ENCODE measurements around the gene NID1. TPM values are rescaled to one million over a fixed set of nuclear protein-coding genes. Genes with fewer than 3 reads are reported as not detected.

The NID1 gene
- polyA plus RNA-seq, 1 donor from 2014 or later = 0.04 TPM

DNA sequence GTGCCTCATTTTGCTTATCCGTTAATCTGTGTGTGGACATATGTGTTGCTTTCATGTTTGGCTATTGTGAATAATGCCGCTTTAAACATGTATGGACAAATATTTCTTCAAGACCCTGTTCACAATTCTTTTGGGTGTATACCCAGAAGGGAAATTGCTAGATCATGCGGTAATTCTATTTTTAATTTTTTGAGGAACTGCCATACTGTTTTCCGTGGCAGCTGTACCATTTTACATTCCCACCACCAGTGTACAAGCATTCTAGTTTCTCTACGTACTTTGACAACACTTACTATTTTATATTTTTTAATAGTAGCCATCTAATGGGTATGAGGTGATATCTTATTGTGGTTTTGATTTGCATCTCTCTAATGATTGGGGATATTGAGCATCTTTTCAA lies 7.1 kb upstream of the NID1 start:
- H3K36me3 ChIP-seq (ENCODE audit: insufficient read depth, low read length) = no peaks in the 10 kb centered on the region
- H4K20me1 ChIP-seq (ENCODE audit: insufficient read depth) = no peaks in the 10 kb centered on the region
- H3F3A ChIP-seq (ENCODE audit: insufficient read depth, low read length, poor library complexity, severe bottlenecking) = no peaks in the 10 kb centered on the region
- H3K4me3 ChIP-seq (ENCODE audit: low read length) = no peak overlapping the region
- H3K9me2 ChIP-seq (ENCODE audit: insufficient read depth, low read length) = no peaks in the 10 kb centered on the region
- peaks cover 3% of the 10 kb centered on the region for H3K27me3 ChIP-seq (ENCODE audit: insufficient read depth, low read depth, low read length)
- H2AFZ ChIP-seq (ENCODE audit: low read depth, low read length) = no peak overlapping the region
- TF ChIP-seq POLR2AphosphoS5 (IDR thresholded peaks at IDR 0.05) (no peak), TAF1 (IDR thresholded peaks at IDR 0.05; ENCODE audit: low read depth) (no peak), EZH2 (IDR thresholded peaks at IDR 0.05; ENCODE audit: borderline replicate concordance, insufficient read depth, low read length, poor library complexity, severe bottlenecking) (no peak), SMC3 (conservative IDR thresholded peaks at IDR 0.05; ENCODE audit: poor library complexity) (no peak), EP300 (conservative IDR thresholded peaks at IDR 0.05; ENCODE audit: poor library complexity, severe bottlenecking) (no peak), RAD21 (conservative IDR thresholded peaks at IDR 0.05) (no peak)
- TF ChIP-seq, protein P1, sequence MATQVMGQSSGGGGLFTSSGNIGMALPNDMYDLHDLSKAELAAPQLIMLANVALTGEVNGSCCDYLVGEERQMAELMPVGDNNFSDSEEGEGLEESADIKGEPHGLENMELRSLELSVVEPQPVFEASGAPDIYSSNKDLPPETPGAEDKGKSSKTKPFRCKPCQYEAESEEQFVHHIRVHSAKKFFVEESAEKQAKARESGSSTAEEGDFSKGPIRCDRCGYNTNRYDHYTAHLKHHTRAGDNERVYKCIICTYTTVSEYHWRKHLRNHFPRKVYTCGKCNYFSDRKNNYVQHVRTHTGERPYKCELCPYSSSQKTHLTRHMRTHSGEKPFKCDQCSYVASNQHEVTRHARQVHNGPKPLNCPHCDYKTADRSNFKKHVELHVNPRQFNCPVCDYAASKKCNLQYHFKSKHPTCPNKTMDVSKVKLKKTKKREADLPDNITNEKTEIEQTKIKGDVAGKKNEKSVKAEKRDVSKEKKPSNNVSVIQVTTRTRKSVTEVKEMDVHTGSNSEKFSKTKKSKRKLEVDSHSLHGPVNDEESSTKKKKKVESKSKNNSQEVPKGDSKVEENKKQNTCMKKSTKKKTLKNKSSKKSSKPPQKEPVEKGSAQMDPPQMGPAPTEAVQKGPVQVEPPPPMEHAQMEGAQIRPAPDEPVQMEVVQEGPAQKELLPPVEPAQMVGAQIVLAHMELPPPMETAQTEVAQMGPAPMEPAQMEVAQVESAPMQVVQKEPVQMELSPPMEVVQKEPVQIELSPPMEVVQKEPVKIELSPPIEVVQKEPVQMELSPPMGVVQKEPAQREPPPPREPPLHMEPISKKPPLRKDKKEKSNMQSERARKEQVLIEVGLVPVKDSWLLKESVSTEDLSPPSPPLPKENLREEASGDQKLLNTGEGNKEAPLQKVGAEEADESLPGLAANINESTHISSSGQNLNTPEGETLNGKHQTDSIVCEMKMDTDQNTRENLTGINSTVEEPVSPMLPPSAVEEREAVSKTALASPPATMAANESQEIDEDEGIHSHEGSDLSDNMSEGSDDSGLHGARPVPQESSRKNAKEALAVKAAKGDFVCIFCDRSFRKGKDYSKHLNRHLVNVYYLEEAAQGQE (IDR thresholded peaks at IDR 0.05; ENCODE audit: borderline replicate concordance) = no peak
- TF ChIP-seq, protein P2, sequence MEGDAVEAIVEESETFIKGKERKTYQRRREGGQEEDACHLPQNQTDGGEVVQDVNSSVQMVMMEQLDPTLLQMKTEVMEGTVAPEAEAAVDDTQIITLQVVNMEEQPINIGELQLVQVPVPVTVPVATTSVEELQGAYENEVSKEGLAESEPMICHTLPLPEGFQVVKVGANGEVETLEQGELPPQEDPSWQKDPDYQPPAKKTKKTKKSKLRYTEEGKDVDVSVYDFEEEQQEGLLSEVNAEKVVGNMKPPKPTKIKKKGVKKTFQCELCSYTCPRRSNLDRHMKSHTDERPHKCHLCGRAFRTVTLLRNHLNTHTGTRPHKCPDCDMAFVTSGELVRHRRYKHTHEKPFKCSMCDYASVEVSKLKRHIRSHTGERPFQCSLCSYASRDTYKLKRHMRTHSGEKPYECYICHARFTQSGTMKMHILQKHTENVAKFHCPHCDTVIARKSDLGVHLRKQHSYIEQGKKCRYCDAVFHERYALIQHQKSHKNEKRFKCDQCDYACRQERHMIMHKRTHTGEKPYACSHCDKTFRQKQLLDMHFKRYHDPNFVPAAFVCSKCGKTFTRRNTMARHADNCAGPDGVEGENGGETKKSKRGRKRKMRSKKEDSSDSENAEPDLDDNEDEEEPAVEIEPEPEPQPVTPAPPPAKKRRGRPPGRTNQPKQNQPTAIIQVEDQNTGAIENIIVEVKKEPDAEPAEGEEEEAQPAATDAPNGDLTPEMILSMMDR (IDR thresholded peaks at IDR 0.05; ENCODE audit: poor library complexity, severe bottlenecking) = no peak
- H3K9me3 ChIP-seq (ENCODE audit: low read length) = no peaks in the 10 kb centered on the region
- H3K79me2 ChIP-seq (replicated peaks; ENCODE audit: insufficient read depth, low read length) = no peaks in the 10 kb centered on the region
- no peak overlapping the region for H3K9ac ChIP-seq (ENCODE audit: low read length)
- no peak overlapping the region for H3K4me2 ChIP-seq (ENCODE audit: low read length)
- H3K27ac ChIP-seq (ENCODE audit: low read length) = no peak overlapping the region

DNA sequence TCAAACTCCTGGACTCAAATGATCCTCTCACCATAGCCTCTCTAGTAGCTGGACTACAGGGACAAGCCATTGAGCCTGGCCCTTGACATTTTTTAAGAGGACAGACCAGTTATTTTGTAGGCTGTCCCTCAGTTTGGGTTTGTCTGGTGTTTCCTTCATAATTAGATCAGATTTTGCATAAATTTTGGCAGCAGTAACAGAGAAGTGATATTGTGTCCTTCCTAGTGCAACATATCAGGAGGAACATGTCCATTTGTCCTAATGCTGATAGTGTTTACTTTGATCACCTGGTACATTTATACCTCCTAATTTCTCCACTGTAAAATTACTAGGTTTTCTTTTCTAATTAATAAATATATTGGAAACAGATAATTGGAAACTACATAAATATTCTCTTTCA lies 5.9 kb upstream of the NID1 start:
- Histone ChIP-seq H3F3A (ENCODE audit: insufficient read depth, low read length, poor library complexity, severe bottlenecking) (no peaks in the 10 kb centered on the region), H2AFZ (ENCODE audit: low read depth, low read length) (no peak overlapping the region), H3K4me2 (ENCODE audit: low read length) (no peak overlapping the region), H3K27ac (ENCODE audit: low read length) (no peak overlapping the region), H3K9me3 (ENCODE audit: low read length) (no peaks in the 10 kb centered on the region), H3K27me3 (ENCODE audit: insufficient read depth, low read depth, low read length) (peaks cover 16% of the 10 kb centered on the region), H3K36me3 (ENCODE audit: insufficient read depth, low read length) (no peaks in the 10 kb centered on the region), H3K4me3 (ENCODE audit: low read length) (no peak overlapping the region), H3K9me2 (ENCODE audit: insufficient read depth, low read length) (no peaks in the 10 kb centered on the region), H3K79me2 (replicated peaks; ENCODE audit: insufficient read depth, low read length) (no peaks in the 10 kb centered on the region), H4K20me1 (ENCODE audit: insufficient read depth) (no peaks in the 10 kb centered on the region), H3K9ac (ENCODE audit: low read length) (no peak overlapping the region)
- TF ChIP-seq, protein P1 (IDR thresholded peaks at IDR 0.05; ENCODE audit: borderline replicate concordance) = no peak
- TF ChIP-seq SMC3 (conservative IDR thresholded peaks at IDR 0.05; ENCODE audit: poor library complexity) (no peak), TAF1 (IDR thresholded peaks at IDR 0.05; ENCODE audit: low read depth) (no peak), MXI1 (conservative IDR thresholded peaks at IDR 0.05; ENCODE audit: poor library complexity, severe bottlenecking) (no peak), EZH2 (IDR thresholded peaks at IDR 0.05; ENCODE audit: borderline replicate concordance, insufficient read depth, low read length, poor library complexity, severe bottlenecking) (no peak), EP300 (conservative IDR thresholded peaks at IDR 0.05; ENCODE audit: poor library complexity, severe bottlenecking) (no peak), RAD21 (conservative IDR thresholded peaks at IDR 0.05) (no peak)
